Suprapubic skin (tissue), 4 donors: Measurements from ENCODE around the gene LRRFIP1. TPM values are rescaled to one million over a fixed set of nuclear protein-coding genes. Genes with fewer than 3 reads are reported as not detected.

Experiments used
- DNase-seq, 2 donors: peaks; one replicate each; pipeline ENCODE4 v3.0.0-alpha.2; 2019; ENCODE audit warnings: low spot score in 2 of 2
- H3K27ac ChIP-seq: fragments of 200-600 bp; sonication (generic); one replicate; pipeline ENCODE4 v1.5.1; 2019
- H3K27me3 ChIP-seq: fragments of 200-600 bp; sonication (generic); one replicate; pipeline ENCODE4 v1.5.1; 2019
- H3K36me3 ChIP-seq: fragments of 200-600 bp; sonication (generic); one replicate; pipeline ENCODE4 v1.5.1; 2019
- H3K4me1 ChIP-seq: fragments of 200-600 bp; sonication (generic); one replicate; pipeline ENCODE4 v1.5.1; 2019
- H3K4me3 ChIP-seq: fragments of 200-600 bp; sonication (generic); one replicate; pipeline ENCODE4 v1.5.1; 2019; ENCODE audit warnings: mild to moderate bottlenecking
- H3K9me3 ChIP-seq: fragments of 200-600 bp; sonication (generic); one replicate; pipeline ENCODE4 v1.5.1; 2019
- EP300 ChIP-seq: sonication (generic); formaldehyde crosslinking; IDR thresholded peaks from one replicate; pipeline ENCODE4 v1.6.1; 2017; ENCODE audit warnings: antibody characterized with exemption
- POLR2A ChIP-seq, 2 donors: fragments of 450-650 bp; IDR thresholded peaks; one replicate each; pipeline ENCODE4 v1.6.1; 2017; ENCODE audit warnings: antibody characterized with exemption in 2 of 2, mild to moderate bottlenecking in 2 of 2, moderate library complexity in 2 of 2
- POLR2AphosphoS5 ChIP-seq, 3 donors: sonication (generic); formaldehyde crosslinking; IDR thresholded peaks; one replicate each; pipeline ENCODE4 v1.6.1; 2017; ENCODE audit warnings: antibody characterized with exemption in 3 of 3
- WGBS: methylation state at CpG from one replicate; pipeline ENCODE4 v1.1.5; 2018; 5-methylcytosine and 5-hydroxymethylcytosine counted together
- total RNA-seq, 4 donors: library from RNA; depleted of rRNA; stranded (reverse); fragments of >200 nt; gene quantifications; one replicate each; pipeline ENCODE4 v1.1.0, GENCODE V29; 2016
- TF ChIP-seq, protein P1 (sequence below), 2 donors: fragments of 200-600 bp in 1 of 2; fragments of 450-650 bp in 1 of 2; sonication (generic) in 1 of 2; IDR thresholded peaks; one replicate each; pipeline ENCODE4 v1.5.1; 2016 to 2019; ENCODE audit warnings: antibody characterized with exemption in 2 of 2, mild to moderate bottlenecking in 1 of 2, moderate library complexity in 1 of 2

LRRFIP1 gene
- total RNA-seq, 4 donors from 2014 or later, result 100 to 150 (median 109) TPM

GRCh38 chr2:237743024-237743423 lies 115.6 kb downstream of the LRRFIP1 start:
- WGBS, result 73% methylated on average over 6 of the region's 6 CpGs

DNA sequence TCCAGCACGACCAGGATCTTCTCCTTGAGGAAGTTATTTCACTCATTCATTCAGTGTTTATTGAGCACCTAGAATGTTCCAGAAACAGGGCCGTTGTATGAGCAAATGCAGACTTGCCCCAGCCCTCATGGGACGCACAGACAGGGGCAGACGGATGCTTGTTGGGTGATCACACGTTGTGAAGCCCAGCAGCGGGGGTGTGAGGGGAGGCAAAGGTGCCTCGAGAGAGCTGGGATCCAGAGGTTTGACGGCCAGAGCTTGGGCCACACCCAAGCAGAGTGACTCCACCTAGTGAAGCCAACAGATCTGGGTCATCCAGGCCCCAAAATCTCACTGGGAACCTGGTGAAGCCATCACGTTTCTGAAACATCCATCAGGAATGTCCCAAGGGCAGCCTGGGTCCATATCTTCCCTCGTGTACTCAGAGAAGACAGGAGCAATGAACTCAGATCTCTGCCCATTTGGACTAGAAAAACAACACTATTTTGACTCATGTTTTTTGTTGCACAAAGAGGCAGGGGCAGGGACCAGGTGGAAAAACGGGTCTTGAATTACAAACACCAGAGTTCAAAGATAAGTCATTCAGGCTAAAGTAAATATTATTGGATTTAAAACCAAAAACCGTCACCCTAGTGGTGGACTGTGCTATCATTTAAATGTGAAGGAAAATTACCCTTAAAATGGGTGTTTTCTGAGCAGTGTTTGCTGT lies 116.3 kb downstream of the LRRFIP1 start:
- Histone ChIP-seq H3K4me1 (peaks cover 20% of the 10 kb centered on the region), H3K27ac (no peak overlapping the region)
- WGBS, result 49% methylated on average over 12 of the region's 12 CpGs

More at GRCh38 chr2:237743024-237743423, 115.6 kb downstream of the LRRFIP1 start:
- Histone ChIP-seq H3K36me3 (peaks cover 2% of the 10 kb centered on the region), H3K4me1 (peaks cover 20% of the 10 kb centered on the region), H3K4me3 (no peak overlapping the region), H3K27ac (no peak overlapping the region), H3K9me3 (no peaks in the 10 kb centered on the region), H3K27me3 (no peaks in the 10 kb centered on the region)
- DNase-seq, result no peak
- TF ChIP-seq POLR2A (IDR thresholded peaks at IDR 0.05) (no peak), EP300 (no peak), POLR2AphosphoS5 (IDR thresholded peaks at IDR 0.05) (no peak)
- TF ChIP-seq, protein P1, sequence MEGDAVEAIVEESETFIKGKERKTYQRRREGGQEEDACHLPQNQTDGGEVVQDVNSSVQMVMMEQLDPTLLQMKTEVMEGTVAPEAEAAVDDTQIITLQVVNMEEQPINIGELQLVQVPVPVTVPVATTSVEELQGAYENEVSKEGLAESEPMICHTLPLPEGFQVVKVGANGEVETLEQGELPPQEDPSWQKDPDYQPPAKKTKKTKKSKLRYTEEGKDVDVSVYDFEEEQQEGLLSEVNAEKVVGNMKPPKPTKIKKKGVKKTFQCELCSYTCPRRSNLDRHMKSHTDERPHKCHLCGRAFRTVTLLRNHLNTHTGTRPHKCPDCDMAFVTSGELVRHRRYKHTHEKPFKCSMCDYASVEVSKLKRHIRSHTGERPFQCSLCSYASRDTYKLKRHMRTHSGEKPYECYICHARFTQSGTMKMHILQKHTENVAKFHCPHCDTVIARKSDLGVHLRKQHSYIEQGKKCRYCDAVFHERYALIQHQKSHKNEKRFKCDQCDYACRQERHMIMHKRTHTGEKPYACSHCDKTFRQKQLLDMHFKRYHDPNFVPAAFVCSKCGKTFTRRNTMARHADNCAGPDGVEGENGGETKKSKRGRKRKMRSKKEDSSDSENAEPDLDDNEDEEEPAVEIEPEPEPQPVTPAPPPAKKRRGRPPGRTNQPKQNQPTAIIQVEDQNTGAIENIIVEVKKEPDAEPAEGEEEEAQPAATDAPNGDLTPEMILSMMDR (IDR thresholded peaks at IDR 0.05), result no peak

DNA sequence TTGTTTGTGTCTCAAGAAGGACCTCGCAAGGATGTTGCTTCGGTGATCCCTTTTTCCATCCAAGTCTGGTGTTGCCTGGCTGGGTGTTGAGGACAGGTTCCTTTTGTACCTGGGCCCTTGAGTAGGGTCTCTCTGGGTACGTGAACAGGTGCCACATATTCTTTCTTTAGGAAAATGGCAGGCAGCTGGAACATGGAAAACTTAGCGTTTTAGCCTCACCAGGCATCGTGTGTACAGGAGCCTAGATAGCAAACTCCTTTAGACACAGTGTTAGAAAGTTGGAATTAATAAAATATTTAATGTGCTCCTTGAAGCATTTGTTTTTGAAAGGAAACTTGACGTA lies 116.9 kb downstream of the LRRFIP1 start:
- WGBS, result 91% methylated on average over 6 of the region's 6 CpGs

More for the DNA sequence above, 116.3 kb downstream of the LRRFIP1 start:
- no peaks in the 10 kb centered on the region for H3K9me3 ChIP-seq
- H3K4me3 ChIP-seq, result no peak overlapping the region
- no peaks in the 10 kb centered on the region for H3K27me3 ChIP-seq
- TF ChIP-seq POLR2AphosphoS5 (IDR thresholded peaks at IDR 0.05) (no peak), POLR2A (IDR thresholded peaks at IDR 0.05) (no peak)
- TF ChIP-seq, protein P1 (IDR thresholded peaks at IDR 0.05), result peak in 1 of 2 donors; percentile 6
- H3K36me3 ChIP-seq, result peaks cover 4% of the 10 kb centered on the region
- no peak for DNase-seq

GRCh38 chr2:237744613-237745249 lies 117.3 kb downstream of the LRRFIP1 start:
- Histone ChIP-seq H3K4me3 (no peak overlapping the region), H3K9me3 (no peaks in the 10 kb centered on the region), H3K4me1 (peaks cover 20% of the 10 kb centered on the region), H3K36me3 (peaks cover 14% of the 10 kb centered on the region), H3K27ac (no peak overlapping the region), H3K27me3 (no peaks in the 10 kb centered on the region)
- peak; percentile 86 to 91 for DNase-seq
- 48% methylated on average over 18 of the region's 18 CpGs for WGBS
- TF ChIP-seq POLR2AphosphoS5 (IDR thresholded peaks at IDR 0.05) (peak in 1 of 3 donors; percentile 15), EP300 (no peak)
- TF ChIP-seq, protein P1 (IDR thresholded peaks at IDR 0.05), result peak; percentile 94 to 97

More for the DNA sequence above, 116.9 kb downstream of the LRRFIP1 start:
- H3K27ac ChIP-seq, result no peak overlapping the region
- TF ChIP-seq EP300, result no peak
- TF ChIP-seq, protein P1 (IDR thresholded peaks at IDR 0.05), result no peak
- no peak for TF ChIP-seq POLR2A (IDR thresholded peaks at IDR 0.05)
- TF ChIP-seq POLR2AphosphoS5 (IDR thresholded peaks at IDR 0.05), result no peak
- no peaks in the 10 kb centered on the region for H3K9me3 ChIP-seq
- no peak for DNase-seq
- peaks cover 9% of the 10 kb centered on the region for H3K36me3 ChIP-seq
- peaks cover 20% of the 10 kb centered on the region for H3K4me1 ChIP-seq
- no peaks in the 10 kb centered on the region for H3K27me3 ChIP-seq
- no peak overlapping the region for H3K4me3 ChIP-seq

GRCh38 chr2:237745250-237745613 lies 117.8 kb downstream of the LRRFIP1 start:
- no peak overlapping the region for H3K4me3 ChIP-seq
- H3K4me1 ChIP-seq, result peaks cover 20% of the 10 kb centered on the region
- H3K36me3 ChIP-seq, result peaks cover 17% of the 10 kb centered on the region
- no peak for TF ChIP-seq POLR2AphosphoS5 (IDR thresholded peaks at IDR 0.05)
- TF ChIP-seq, protein P1 (IDR thresholded peaks at IDR 0.05), result no peak
- no peak for TF ChIP-seq EP300
- no peak for TF ChIP-seq POLR2A (IDR thresholded peaks at IDR 0.05)
- no peaks in the 10 kb centered on the region for H3K27me3 ChIP-seq
- no peaks in the 10 kb centered on the region for H3K9me3 ChIP-seq
- 54% methylated on average over 5 of the region's 5 CpGs for WGBS
- H3K27ac ChIP-seq, result no peak overlapping the region
- no peak for DNase-seq
